ENCODE data around the gene HDAC4. TPM values are rescaled to one million over a fixed set of nuclear protein-coding genes. Genes with fewer than 3 reads are reported as not detected.

Gene HDAC4
- total and polyA plus RNA-seq, 10 of the 15 experiments (the other 5 are each of a cell fraction or from before 2014, with no cell fraction given), result 0.22 to 15.7 (median 4.8) TPM

DNA sequence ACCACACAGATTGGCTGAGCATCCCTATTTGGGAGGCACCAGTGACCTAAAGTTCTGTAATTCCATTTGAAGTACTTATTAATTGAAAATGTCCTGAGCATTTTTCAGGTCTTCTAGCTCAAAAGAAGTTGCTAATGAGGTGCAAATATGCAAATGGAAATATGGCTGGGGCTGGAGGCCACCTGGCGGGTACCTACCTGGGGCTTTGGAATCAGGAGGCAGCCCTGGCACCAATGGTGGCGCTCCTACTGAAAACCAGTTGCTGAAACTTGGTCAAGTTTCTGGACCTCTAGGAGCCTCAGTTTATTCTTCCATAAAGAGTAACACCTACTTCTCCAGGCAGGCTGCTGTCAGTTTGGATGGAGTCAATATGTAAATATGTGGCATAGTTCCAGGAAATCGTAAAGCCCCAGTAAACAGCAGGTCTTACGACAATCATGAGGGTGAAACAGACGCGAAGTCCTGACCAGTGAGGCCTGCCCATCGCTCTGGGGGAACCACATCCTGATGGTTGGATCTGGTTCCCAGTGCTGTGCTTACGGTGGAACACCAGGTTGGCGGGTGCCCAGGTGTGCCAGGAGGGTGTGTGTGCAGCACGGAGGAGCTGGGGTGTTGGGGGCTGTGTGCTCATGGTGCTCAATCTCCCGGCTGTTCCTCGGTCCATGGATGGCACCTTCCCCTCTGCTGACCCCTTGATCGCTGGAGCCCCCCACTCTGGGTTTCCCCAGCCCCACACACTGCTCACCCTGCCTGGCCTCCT is 366.8 kb downstream of the HDAC4 start:
- in situ Hi-C loops (cut with MboI), result loop anchor here (10.0 kb wide), 2 partner anchors 851 to 1111 kb away; partner anchors contain the start of gene OTOS
- RAD21 ChIA-PET (ENCODE audit: unreplicated experiment), result no interaction called here
- no peaks in the 10 kb centered on the region for H3K79me2 ChIP-seq (ENCODE audit: control insufficient read depth, insufficient read depth, low read length)
- TF ChIP-seq ZBTB40 (IDR thresholded peaks at IDR 0.05; ENCODE audit: borderline replicate concordance), result no peak
- no peak for TF ChIP-seq FOXK2 (IDR thresholded peaks at IDR 0.05)
- TF ChIP-seq, protein P1, sequence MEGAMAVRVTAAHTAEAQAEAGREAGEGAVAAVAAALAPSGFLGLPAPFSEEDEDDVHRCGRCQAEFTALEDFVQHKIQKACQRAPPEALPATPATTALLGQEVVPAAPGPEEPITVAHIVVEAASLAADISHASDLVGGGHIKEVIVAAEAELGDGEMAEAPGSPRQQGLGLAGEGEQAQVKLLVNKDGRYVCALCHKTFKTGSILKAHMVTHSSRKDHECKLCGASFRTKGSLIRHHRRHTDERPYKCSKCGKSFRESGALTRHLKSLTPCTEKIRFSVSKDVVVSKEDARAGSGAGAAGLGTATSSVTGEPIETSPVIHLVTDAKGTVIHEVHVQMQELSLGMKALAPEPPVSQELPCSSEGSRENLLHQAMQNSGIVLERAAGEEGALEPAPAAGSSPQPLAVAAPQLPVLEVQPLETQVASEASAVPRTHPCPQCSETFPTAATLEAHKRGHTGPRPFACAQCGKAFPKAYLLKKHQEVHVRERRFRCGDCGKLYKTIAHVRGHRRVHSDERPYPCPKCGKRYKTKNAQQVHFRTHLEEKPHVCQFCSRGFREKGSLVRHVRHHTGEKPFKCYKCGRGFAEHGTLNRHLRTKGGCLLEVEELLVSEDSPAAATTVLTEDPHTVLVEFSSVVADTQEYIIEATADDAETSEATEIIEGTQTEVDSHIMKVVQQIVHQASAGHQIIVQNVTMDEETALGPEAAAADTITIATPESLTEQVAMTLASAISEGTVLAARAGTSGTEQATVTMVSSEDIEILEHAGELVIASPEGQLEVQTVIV (IDR thresholded peaks at IDR 0.05; ENCODE audit: borderline replicate concordance, partially characterized antibody), result no peak
- TF ChIP-seq USF1 (IDR thresholded peaks at IDR 0.05; ENCODE audit: borderline replicate concordance, extremely low read length, insufficient read depth, low read depth, low read length), result no peak
- TF ChIP-seq ELK1 (IDR thresholded peaks at IDR 0.05; ENCODE audit: low read depth, low read length), result no peak
- TF ChIP-seq SRF (IDR thresholded peaks at IDR 0.05; ENCODE audit: low read depth in 2 of 2, low read length in 2 of 2), result no peak
- no peak for TF ChIP-seq BRCA1 (IDR thresholded peaks at IDR 0.05; ENCODE audit: low read depth, low read length)
- no peak for TF ChIP-seq BCL11A (IDR thresholded peaks at IDR 0.05; ENCODE audit: low read depth, low read length)
- TF ChIP-seq BCLAF1 (IDR thresholded peaks at IDR 0.05), result no peak
- TF ChIP-seq SUZ12 (IDR thresholded peaks at IDR 0.05; ENCODE audit: unreplicated experiment), result no peak

More for the DNA sequence above, 366.8 kb downstream of the HDAC4 start:
- H4K20me1 ChIP-seq (ENCODE audit: control insufficient read depth, insufficient read depth), result no peaks in the 10 kb centered on the region
- no peak overlapping the region for H2AFZ ChIP-seq (ENCODE audit: control insufficient read depth, low read depth, low read length)
- ATAC-seq (no peak), DNase-seq (ENCODE audit: low read depth, low spot score) (no peak), FAIRE-seq (no peak)
- SMC1A ChIA-PET (ENCODE audit: uncharacterized antibody, unreplicated experiment), result interaction anchor here (1.2 kb wide), 1 partner anchor 9 kb away, joined by 3 read pairs; no protein-coding TSS in a partner anchor
- no peaks in the 10 kb centered on the region for H3K36me3 ChIP-seq (ENCODE audit: control insufficient read depth in 2 of 2, insufficient read depth in 2 of 2, low read length in 1 of 2)
- CTCF ChIA-PET, result no interaction called here
- no TSS peak for BruUV-seq (replicated peaks)
- no peak overlapping the region for H3K4me2 ChIP-seq (ENCODE audit: control insufficient read depth, insufficient read depth)
- no peak overlapping the region for H3K9ac ChIP-seq (ENCODE audit: control insufficient read depth, insufficient read depth, low read length)
- H3K9me3 ChIP-seq (replicated peaks; ENCODE audit: control insufficient read depth, insufficient read depth, low read length), result no peaks in the 10 kb centered on the region
- peaks cover 0 to 2% of the 10 kb centered on the region in 2 experiments; a peak in 1 of 4 replicates for H3K27me3 ChIP-seq (replicated peaks in 1 of 2; ENCODE audit: control insufficient read depth in 2 of 2, insufficient read depth in 2 of 2, low read length in 1 of 2)
- POLR2A ChIA-PET, result no interaction called here
- 20% methylated on average over 13 of the region's 13 CpGs for WGBS (ENCODE audit: insufficient coverage, insufficient replicate concordance, low lambda C conversion rate, missing lambda C conversion rate)
- H3K4me3 ChIP-seq, result no peak overlapping the region
- intact Hi-C loops (cut with micrococcal nuclease; ENCODE audit: unreplicated experiment), result loop anchor here (10.0 kb wide), 2 partner anchors 961 to 1111 kb away; partner anchors contain the start of gene OTOS
- H3K27ac ChIP-seq (ENCODE audit: control insufficient read depth, insufficient read depth), result no peak overlapping the region
- no peaks in the 10 kb centered on the region for H3K4me1 ChIP-seq (ENCODE audit: control insufficient read depth, insufficient read depth, low read length)

Measured in GM12878 (cell line).